ENCODE measurements around the gene SGF29.

DNA sequence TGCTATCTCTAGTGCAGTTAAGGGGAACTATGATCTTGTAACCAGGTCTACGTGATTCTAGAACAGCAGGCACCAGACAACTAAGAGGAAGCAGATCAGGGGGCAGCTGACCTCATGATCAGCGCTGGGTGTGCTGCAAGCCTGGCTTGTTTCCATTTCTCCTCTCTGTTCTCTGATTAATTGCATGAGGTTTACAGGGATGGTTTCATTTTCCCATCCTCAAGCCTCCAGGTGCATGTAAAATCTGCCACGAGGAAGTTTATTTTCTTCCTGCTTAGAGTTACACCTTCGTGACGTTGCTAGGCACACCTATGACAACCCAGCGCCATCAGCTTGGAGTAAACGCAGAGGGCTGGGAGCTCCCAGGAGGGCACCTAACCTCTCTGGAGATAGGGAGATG, 10.6 kb upstream of the SGF29 start:
- TF ChIP-seq, protein P1, sequence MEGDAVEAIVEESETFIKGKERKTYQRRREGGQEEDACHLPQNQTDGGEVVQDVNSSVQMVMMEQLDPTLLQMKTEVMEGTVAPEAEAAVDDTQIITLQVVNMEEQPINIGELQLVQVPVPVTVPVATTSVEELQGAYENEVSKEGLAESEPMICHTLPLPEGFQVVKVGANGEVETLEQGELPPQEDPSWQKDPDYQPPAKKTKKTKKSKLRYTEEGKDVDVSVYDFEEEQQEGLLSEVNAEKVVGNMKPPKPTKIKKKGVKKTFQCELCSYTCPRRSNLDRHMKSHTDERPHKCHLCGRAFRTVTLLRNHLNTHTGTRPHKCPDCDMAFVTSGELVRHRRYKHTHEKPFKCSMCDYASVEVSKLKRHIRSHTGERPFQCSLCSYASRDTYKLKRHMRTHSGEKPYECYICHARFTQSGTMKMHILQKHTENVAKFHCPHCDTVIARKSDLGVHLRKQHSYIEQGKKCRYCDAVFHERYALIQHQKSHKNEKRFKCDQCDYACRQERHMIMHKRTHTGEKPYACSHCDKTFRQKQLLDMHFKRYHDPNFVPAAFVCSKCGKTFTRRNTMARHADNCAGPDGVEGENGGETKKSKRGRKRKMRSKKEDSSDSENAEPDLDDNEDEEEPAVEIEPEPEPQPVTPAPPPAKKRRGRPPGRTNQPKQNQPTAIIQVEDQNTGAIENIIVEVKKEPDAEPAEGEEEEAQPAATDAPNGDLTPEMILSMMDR (conservative IDR thresholded peaks at IDR 0.05; ENCODE audit: low read depth, low read length): no peak
- TF ChIP-seq EZH2phosphoT487 (IDR thresholded peaks at IDR 0.05; ENCODE audit: borderline replicate concordance, low read length) (no peak), EZH2 (IDR thresholded peaks at IDR 0.05; ENCODE audit: low read length, unreplicated experiment) (no peak)
